Thyroid gland (tissue), 4 donors: ENCODE data around the gene DDIAS.

Source experiments
- CTCF ChIP-seq, 6 experiments: fragments of 200-600 bp in 3 of 6; fragments of 450-650 bp in 3 of 6; sonication (generic) in 3 of 6; IDR thresholded peaks; one replicate each; pipeline ENCODE4 v1.5.1; 2016 to 2019; ENCODE audit warnings: antibody characterized with exemption in 6 of 6, mild to moderate bottlenecking in 2 of 6, inconsistent platforms in 1 of 6, moderate library complexity in 1 of 6
- POLR2A ChIP-seq, 2 donors: fragments of 450-650 bp; IDR thresholded peaks; one replicate each; pipeline ENCODE4 v1.6.1; 2017; ENCODE audit warnings: antibody characterized with exemption in 2 of 2, mild to moderate bottlenecking in 2 of 2, moderate library complexity in 1 of 2

GRCh38 chr11:82858556-82859091 is 42.9 kb upstream of the DDIAS start:
- TF ChIP-seq CTCF (IDR thresholded peaks at IDR 0.05): no peak
- no peak for TF ChIP-seq POLR2A (IDR thresholded peaks at IDR 0.05)
